GM21390 (cell line): ENCODE data around the gene APP.

Experiments used
- ATAC-seq: cut with Tn5 transposase; IDR thresholded peaks from one replicate; pipeline ENCODE4 v1.9.1; 2021; ENCODE audit not compliant: unreplicated experiment

The APP gene

DNA sequence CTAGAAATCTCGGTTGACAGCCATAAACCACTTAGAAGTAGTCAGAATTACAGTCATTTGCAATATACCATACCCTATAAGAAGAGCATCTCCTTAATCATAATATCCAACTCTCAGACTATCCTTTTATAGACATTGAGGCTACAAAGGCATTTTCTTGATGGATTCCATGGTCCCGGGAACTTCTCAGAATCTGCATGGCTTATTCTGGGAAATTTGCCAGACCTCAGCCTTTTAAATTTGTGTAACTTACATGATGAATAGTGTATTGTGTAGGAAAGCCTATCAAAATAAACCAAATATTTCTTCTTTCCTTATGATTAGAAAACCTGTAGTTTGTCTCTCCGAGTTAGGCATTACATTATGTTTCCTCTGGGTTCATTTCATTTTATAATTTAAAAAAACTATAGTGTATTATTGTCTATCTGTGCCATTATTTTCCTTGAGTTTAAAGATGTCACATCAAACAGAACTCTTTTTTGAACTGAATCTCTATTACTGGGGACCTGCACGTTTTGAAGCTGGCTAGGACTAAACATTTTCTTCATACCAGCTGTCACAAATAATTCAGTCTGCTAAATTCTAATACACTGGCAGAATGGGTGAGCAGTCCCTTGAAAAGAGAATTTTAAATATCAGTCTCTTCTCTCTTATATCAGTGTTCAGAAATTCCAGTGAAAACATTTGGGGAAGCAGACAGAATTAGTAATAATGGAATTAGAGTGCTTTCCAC, 332.9 kb downstream of the APP start:
- ATAC-seq, result no peak

DNA sequence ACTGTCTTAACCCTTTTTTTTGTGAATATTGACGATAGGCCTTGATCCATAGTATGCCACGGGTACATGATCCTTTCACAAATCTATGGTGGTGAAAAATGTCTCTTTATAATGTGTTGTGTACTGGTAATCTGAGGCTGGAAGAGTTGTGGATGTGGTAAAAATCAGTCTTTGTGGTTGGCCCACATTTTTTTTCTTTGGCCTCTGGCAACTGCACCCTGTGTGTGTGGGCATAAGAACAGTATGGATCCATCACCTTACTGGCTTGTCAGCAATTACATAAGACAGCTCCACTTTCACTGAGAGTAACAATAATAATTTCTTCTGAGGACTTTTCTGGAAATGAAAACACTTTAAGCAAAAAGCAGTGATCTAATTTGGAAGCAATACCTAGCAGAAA, 334.2 kb downstream of the APP start:
- ATAC-seq, result no peak

DNA sequence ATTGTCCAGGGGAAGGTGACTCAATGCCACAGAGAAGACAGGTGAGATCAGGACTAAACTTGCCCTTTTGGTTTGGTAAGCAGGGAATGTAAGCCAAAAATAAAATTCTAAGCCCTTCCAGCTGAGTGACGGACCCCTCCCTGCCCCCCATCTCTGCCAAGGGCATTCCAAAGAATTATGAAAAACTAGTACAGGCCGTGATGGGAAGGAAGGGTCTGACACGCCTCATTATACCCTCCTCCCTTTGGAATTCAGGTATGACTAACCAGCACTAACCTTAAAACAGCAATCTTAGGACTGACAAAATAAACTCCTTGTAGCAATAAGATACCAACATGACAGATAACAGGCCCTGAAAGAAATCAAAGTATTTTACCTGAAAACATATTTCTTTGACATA, 336.2 kb downstream of the APP start:
- no peak for ATAC-seq

DNA sequence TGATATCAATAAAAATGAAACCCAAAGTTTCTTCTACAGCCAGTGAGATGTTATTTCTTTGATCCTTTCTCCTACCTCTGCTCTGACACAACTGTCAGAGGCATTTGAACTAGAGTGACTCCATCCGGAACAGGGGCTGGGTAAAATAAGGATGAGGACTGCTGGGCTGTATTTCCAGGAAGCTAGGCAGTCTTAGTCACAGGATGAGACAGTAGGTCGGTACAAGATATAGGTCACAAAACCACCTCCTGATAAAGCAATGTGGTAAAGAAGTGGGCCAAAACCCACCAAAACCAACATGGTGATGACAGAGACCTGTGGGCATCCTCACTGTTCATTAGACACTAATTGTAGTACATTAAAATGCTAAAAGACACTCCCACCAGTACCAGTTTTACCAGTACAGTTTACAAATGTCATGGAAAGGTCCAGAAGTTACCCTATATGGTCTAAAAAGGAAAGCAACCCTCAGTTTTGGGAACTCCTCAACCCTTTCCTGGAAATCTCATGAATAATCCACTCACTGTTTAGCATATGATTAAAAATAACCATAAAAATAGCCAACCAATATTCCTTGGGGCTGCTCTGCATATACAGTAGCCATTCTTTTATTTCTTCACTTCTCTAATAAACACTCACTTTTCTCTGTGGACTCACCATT, 339.1 kb downstream of the APP start:
- no peak for ATAC-seq
